ENCODE measurements around the gene ZNF277.

The ZNF277 gene

DNA sequence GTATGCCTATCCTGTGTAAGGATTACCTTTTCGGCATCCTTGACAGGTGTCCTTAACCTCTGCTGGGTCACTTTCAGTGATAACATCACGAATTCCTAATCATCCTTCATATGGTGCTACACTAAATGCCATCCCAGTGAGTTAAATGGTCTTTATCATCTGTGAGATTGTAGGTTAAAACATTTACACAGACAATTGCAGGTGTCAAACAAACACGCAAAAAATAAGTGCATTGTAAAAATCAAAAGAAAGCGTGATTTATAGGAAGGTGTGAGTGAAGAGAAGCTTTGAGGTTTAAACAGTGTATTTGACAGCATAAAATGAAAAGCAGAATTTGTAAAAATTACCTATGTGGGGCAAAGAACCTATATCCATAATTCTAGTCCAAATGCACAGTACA is 132.3 kb downstream of the ZNF277 start:
- in situ Hi-C loops (cut with MboI; ENCODE audit: low sequenced_read_pairs): no loop called here

DNA sequence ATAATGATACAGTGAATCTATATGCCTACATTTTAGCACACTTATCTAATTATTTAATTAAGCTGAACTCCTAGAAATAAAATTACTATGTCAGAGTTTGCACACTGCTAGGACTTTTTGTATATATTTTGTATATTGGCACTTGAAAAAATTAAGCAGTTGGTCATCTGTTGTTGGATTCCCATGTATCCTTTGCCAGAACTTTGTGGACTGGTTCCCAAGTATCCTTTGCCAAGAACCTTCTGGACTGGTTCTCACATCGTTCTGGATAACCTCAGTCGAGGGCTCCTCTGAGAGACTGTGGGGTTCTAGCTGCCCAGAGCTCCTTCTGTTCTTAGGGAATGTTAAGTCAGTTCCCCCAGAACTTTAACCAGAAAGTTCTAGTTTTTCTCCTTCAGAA is 135.0 kb downstream of the ZNF277 start:
- in situ Hi-C loops (cut with MboI; ENCODE audit: low sequenced_read_pairs): no loop called here

DNA sequence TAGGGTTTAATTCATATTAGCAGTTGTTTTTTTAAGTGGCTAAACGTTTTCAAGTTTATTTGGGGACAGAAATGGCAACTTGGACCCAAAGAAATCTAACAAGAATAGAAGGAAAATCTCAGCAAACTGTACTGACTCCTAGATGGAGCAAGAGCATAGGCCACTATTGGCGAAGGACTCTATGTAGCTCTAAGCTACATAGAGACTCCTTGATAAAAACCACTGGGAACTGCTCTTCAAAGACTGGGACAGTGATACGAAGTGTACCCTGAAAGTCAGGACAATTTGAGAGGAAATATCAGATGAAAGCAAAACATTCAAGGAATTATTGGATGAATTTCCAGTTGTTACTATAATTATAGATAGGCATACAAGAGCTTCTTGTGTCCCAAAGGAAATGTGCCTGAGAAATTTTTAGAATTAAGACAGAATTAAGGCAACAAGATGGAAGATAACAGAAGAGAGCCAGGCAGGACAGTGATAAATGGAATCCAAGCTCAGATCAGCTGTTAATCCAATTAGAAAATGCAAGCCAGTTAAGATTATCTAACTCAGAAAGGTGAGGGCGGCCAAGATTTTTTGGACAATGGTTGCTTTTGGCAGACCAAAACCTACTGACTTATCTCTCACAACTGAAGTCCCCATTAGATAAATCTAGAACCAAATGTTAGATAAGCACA is 140.0 kb downstream of the ZNF277 start:
- in situ Hi-C loops (cut with MboI; ENCODE audit: low sequenced_read_pairs): no loop called here

DNA sequence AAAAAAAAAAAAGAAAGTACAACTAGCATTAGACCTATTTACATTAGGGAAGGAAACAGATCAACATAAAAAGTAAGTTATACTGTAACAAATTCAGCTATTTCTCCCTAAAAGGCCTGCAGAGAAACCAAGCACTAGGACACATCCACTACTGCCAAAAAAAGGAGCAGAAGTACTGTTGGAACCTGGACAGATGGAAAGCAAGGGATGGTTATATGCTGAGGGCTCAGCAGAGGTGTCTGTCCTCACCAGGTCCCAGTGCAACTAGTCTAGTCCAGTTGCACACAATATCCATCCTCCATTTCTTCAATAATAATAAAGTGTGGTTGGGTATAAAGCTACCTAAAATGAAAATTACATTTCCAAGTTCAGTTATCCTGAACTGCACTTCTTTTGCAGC is 140.6 kb downstream of the ZNF277 start:
- in situ Hi-C loops (cut with MboI; ENCODE audit: low sequenced_read_pairs): no loop called here

DNA sequence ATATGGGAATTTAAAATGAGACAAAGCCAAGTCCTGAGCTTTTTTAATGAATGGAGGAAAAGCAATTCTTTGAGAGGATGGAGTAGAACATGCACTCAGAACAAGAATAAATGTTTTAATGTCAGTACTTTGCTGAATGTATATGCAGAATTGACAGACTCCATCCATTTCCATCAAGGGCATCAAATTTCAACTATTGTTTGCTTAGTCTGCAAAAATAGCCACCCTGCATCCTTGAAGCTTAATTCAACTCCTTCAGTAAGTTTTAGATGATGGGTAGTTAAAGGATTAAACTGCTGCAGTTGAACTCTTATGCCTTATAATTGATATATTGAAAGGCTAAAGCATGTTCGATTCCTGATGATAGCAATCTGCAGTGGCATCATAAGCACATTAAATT is 144.1 kb downstream of the ZNF277 start:
- in situ Hi-C loops (cut with MboI; ENCODE audit: low sequenced_read_pairs): no loop called here

DNA sequence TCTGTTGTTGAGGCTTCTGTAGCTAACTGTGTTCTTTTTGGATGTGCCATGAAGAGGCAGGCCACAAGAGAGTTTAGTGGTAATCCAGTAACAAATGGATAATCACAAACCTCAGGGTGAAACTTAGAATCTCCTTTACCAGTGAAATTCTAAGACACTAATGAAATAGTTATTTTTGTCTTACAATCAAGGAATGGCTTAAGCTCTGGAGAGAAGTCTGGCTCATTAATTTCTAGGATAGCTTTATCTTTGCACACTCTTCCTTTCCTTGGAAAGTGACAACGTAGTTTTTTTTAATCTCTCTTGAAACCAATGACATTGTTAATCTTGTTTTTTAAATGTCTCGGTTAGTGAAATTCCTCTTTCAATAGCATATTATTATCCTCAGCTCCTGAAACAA is 150.1 kb downstream of the ZNF277 start:
- in situ Hi-C loops (cut with MboI; ENCODE audit: low sequenced_read_pairs): no loop called here

DNA sequence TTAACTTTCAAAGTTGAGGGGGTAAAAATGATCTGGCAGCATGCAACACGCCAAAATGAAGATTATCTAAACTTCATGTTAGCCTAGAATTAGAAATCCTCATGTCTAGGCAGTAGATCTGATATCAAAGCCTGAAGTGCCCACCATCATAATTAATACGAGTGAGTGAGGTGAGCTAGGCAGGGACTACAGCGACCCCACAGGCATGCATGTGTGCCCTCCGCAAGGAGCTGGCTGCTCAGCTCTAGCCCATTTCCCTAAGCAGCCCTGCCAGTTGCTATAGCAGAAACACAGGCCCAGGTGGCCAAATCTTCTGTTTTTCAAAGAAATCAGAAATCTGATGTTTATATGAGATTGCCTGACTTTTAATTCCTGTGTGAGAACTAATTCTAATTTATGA is 150.6 kb downstream of the ZNF277 start:
- in situ Hi-C loops (cut with MboI; ENCODE audit: low sequenced_read_pairs): no loop called here

DNA sequence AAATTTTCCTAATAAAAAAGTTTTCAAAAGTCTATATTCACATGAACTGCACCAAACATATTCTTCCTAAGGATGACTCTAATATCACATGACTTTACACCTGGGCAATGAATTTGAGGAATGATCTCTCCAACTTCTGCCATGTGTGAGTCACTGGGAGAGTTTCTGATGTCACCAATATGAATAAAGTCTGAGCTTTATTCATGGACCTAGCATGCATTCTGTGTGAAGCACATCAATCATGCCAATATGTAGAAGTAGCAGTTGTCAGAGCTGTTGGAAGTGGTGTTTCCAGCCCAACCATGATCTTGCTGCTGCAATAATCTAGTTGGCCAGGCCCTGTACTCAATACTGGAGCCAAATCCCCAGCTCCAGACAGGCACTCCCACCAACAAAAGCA is 152.0 kb downstream of the ZNF277 start:
- in situ Hi-C loops (cut with MboI; ENCODE audit: low sequenced_read_pairs): no loop called here

DNA sequence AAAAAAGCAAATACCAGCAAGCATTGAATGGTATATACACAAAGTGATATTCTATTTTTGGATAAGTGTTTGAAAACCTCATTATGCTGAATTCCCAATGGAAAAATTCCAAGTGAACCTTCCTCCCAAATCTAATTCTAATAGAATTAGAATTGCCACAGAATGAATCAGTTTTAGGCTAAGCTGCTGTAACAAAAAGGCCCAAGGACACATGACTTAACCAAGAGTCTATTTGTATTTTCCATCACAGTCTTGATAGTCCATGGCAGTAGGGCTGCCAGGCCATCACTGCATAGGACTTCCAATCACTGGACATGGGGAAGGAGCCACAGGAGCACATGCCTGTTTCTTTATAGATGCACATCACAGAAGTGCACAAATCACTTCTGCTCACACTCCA is 152.6 kb downstream of the ZNF277 start:
- in situ Hi-C loops (cut with MboI; ENCODE audit: low sequenced_read_pairs): no loop called here

DNA sequence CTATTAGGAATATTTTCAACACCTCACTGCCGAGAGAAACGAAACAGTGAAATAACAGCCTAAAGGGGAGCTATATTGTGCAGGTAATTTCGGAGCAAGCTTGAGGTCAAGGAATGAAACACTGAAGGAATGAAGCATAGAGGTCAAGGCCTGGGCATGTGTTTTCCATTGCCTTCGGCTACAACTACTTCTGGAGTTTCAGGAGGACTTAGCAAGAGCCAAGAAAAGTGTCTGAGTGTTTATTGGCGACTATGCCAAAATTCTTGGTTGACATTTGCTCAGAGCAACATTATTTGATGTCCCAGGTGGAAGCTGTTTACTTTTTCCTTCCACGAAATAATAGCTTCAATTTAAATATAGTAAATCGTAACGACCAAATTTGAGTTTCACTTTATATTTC is 154.2 kb downstream of the ZNF277 start:
- in situ Hi-C loops (cut with MboI; ENCODE audit: low sequenced_read_pairs): no loop called here

DNA sequence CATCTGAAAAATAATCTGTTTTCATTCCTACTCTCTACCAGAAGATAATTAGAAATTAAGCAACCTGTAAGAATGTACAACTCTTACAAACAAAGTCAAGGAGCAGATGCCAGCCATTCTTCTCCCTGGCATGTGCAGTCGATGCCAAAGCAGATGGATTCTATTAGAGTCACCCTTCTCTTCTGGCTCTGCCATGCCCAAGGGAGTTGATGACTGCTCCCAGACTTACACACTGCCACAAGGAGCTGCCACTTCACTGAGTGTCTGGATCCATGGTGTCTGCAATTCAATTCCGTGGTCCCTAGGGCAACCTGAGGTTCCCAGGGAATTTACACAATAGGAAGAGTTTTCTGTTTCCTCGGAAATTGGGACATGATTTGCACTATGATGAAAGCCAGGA is 154.7 kb downstream of the ZNF277 start:
- in situ Hi-C loops (cut with MboI; ENCODE audit: low sequenced_read_pairs): no loop called here

DNA sequence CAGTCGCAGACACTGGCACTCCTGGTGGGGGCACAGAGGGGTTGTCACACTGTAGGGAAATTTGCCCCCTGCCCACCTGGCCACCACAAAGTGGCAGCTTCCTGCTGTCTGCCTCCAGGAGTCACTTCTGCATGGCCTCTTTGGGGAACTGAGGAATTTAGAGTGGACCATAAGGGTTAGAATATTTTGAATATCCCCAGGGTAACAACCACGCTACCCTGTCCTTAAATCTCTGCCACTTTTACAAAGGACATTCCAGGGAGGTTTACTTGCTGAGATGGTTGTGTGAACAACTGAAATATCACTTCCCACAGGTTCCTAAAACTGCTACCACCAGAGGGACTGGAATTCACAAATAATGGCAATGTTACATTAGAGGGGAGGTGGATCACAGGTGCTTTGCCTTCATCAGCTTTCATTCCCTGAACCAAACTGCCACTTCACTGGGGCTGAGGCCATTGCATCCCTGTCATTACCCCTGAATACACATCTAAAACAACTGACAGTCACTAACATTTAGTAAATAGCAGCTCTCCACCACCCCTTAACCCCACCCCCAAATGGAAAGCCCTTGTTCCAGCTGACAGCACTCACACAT is 155.7 kb downstream of the ZNF277 start:
- in situ Hi-C loops (cut with MboI; ENCODE audit: low sequenced_read_pairs): no loop called here

DNA sequence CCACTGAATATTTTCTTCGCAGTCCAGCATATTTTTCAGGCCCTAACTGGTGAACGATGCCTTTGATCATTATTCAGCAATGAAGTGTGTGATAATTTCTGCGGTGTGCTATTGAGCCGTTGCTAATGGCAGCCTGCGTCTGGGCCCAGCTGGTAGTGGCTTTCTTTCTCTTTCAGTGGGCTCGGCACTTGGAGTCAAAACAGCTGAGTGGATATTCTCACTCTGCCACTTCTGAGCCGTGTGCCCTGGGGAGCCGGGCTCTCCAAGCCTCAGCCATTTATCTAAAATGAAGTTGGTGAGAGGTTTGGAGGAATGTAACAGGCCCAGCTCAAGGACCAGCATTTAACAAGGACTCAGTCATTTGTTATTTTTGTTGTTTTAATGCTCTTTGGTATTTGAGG is 156.2 kb downstream of the ZNF277 start:
- in situ Hi-C loops (cut with MboI; ENCODE audit: low sequenced_read_pairs): no loop called here

DNA sequence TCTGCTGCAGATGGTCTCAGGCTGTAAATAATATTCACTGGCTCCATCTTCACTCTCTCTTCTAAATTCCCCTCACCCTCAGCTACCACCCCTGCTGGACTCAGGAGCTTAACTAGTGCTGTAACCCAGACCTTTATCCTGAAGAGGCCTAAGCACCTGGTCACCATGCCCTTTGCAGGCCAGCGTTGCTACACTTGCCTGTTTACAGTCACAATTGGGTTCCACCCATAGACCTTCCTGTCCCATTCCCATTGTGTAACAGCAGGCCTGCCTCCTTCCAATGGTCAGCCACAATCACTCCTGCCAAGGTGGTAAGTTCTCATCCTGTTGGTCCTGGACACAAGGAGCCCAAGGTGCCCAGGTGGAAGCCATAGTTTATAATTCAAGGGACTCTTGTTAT is 157.9 kb downstream of the ZNF277 start:
- in situ Hi-C loops (cut with MboI; ENCODE audit: low sequenced_read_pairs): no loop called here

DNA sequence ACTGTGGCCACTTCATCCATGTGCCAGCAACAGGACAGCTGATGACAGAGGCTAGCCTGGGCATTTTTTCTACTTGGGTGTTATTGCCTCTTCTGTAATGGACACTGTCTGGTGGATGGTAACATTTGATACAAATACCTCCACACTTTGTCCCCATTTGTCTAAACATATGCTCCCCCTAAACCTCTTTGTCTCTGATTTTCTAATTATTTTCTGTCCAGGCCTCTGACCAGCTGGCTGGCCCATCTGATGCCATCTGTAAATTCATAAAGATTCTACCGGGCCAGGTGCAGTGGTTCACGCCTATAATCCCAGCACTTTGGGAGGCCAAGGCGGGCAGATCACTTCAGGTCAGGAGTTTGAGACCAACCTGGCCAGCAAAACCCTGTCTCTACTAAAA is 159.1 kb downstream of the ZNF277 start:
- in situ Hi-C loops (cut with MboI; ENCODE audit: low sequenced_read_pairs): no loop called here

DNA sequence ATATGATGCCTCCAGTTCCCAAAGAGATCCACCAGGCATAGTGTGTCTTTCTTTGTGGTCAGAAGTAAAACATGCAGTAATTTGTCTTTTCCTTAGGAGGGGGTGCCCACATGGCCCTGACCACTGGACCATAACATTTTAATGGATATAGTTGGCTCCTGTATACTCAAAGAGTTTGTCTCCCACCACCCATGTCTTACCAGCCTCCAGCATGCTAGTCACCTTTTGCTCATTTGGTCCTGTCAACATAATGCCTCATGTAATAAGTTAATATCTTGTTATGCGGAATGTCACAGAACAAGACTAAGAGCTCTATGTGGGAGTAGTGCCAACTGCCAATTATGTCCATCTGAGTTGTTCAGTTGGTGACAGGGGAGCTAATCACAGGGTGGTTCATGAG is 160.4 kb downstream of the ZNF277 start:
- in situ Hi-C loops (cut with MboI; ENCODE audit: low sequenced_read_pairs): no loop called here

DNA sequence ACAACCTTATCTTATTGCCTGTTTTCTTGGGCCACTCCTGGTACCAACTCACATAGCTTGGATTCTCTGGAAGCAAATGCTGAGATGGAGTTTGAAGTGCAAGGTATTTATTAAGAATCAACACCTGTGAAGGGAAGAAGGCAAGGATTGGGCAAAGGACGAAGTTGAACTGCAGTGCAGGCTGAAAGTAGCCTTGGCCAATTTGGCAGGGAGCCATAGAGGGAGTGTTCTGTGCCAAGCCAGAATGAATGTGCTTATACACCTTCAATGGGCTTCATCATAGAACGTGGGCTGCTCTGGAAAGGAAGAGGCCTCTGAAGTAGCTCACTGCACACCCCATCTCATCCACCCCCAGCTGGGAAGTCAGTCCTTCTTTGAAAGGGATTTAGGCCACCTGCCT is 163.9 kb downstream of the ZNF277 start:
- in situ Hi-C loops (cut with MboI; ENCODE audit: low sequenced_read_pairs): no loop called here

DNA sequence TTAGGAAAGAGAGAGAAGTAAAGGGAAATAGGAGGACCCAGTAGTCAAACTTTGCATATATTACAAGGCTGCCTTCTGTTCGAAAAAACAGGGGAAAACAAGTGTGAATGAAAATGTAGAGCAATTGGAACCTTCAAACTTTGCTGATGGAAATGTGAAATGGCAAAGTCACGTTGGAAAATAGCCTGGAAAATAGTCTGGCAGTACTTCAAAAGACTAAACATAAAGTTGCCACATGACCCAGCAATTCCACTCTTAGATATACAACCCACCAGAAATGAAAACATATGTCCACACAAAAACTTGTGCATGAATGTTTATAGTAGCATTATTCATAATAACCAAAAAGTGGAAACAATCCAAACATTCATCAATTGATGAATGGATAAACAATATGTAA is 165.2 kb downstream of the ZNF277 start:
- in situ Hi-C loops (cut with MboI; ENCODE audit: low sequenced_read_pairs): no loop called here

DNA sequence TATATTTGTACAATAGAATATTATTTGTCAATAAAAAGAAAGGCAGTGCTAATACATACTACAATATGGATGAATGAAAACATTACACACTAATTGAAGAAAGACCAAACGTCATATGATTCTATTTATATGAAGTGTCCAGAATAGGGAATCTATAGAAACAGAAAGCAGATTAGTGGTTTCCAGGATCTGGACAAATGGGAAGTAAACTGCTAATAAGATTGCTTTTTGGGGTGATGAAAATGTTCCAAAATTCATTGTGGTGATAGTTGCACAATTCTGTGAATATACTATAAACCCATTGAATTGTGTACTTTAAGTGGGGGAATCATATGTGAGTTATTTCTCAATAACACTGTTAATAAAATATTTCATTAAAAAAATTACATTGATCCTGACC is 165.6 kb downstream of the ZNF277 start:
- in situ Hi-C loops (cut with MboI; ENCODE audit: low sequenced_read_pairs): no loop called here

DNA sequence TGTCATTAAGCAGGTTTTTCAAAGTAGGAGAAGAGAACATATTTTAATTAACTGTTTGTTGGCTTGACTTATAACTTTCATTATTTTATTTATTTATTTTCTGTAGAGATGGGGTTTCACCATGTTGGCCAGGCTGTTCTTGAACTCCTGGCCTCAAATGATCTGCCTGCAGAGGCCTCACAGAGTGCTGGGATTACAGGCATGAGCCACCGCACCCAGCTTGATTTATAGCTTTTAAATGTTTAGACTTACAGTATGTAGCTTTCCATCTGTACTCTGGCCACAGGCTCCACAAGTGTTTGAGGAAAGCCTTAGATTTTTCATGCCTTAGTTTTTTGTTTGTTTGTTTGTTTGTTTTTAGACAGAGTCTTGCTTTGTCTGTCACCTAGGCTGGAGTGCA is 171.1 kb downstream of the ZNF277 start:
- in situ Hi-C loops (cut with MboI; ENCODE audit: low sequenced_read_pairs): no loop called here

DNA sequence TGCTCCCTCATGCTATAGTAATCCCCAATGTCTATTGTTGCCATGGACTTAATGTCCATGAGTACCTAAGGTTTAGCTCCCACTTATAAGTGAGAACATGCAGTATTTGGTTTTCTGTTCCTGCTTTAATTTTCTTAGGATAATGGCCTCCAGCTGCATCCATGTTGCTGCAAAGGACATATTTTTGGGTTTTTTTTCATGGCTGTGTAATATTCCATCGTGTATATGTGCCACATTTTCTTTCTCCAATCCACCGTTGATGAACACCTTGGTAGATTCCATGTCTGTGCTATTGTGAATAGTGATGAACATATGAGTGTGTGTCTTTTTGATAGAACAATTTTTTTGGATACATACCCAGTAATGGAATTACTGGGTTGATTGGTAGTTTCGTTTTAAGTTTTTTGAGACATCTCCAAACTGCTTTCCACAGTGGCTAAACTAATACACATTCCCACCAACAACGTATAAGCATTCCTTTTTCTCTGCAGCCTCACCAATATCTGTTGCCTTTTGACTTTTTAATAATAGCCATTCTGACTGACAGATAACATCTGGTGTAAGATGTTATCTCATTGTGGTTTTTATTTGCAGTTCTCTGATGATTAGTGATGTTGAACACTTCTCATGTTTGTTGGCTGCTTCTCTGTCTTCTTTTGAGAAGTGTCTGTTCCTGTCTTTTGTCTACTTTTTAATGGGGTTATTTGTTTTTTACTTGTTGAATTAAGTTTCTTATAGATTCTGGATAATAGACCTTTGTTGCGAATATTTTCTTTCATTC is 175.0 kb downstream of the ZNF277 start:
- in situ Hi-C loops (cut with MboI; ENCODE audit: low sequenced_read_pairs): no loop called here

DNA sequence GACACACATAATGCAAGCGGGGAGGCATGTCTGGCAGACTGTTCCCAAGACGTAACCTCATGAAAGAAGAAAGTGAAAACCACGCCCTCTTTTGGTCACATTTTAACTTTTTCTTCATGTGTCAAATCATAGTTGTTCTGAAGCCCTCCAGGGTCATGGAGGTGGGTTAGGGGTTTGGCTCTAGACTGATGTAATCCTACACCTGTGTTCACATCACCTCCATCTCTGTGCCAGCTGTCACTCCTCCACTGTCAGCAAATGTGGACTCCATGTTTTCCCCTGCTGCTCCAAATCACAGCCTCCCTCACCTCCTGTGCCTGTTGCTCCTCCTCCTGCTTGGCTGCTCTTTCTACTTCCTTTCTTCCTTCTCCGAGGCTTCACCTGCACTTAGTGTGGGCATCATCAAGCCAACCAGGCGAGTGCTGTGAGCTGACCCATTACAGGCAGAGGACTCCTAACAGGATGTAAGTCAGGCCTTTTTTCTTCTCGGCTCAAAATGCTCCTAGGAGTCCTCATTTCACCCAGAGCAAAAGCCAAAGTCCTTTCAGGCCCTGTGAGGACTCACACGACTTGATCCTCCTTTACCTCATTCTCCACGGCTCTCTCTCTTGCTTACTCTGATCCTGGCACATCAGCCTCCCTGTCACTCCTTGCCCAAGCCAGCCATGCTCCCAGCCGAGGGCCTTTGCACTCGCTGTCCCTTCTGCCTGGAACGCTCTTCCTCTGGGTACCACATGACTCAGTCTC is 177.3 kb downstream of the ZNF277 start:
- in situ Hi-C loops (cut with MboI; ENCODE audit: low sequenced_read_pairs): no loop called here
